HG02571 (cell line): ENCODE data around the gene GJA9.

ENCODE experiments used
- ATAC-seq: cut with Tn5 transposase; IDR thresholded peaks from one replicate; pipeline ENCODE4 v1.9.1; 2021; ENCODE audit warnings: mild to moderate bottlenecking, moderate library complexity; ENCODE audit not compliant: unreplicated experiment

GJA9 gene

DNA sequence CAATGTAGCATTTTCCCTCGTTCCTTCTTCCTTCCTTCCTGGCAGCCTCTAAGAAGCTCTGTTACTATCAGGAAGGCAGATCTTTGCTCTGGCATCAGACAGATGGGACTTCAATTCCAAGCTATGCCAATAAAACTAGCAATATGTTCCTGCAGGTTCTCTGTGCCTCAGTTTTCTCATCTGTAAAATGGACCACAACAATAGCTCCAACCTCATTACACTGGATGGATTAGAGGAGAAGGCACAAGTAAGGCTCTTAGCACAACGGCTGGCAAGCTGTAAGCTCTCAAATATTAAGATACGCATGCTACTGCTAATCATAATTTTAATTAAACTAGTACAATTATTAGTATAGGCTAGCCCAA is 49.0 kb downstream of the GJA9 start:
- ATAC-seq = no peak

DNA sequence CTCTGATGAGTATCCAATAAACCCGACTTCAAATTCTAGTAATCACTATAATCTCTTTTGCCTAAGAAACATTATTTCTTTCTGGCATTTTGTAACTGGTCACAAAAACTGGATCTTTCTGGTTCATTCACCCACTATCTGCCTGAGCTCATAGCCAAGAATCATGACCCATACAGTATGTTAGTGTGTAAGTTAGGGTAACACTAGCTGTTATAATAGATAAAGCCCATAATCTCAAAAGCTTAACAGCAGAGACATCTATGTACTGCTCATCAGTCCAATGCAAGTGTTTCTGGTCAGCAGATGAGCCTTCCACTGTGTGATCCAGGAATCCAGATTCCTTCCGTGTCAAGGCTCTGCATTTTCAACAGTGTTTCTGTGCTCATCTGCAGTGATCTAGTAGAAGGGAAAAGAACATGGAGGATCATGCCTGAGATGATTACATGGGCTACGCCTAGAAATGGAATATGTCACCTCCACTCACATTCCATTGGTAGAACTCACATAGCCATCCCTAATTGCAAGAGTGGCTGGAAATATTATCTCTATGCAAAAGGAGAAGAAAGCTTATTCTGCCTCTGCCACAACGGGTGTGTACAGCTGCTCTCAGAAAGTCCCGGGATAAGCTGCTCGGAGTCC is 49.5 kb downstream of the GJA9 start:
- no peak for ATAC-seq

DNA sequence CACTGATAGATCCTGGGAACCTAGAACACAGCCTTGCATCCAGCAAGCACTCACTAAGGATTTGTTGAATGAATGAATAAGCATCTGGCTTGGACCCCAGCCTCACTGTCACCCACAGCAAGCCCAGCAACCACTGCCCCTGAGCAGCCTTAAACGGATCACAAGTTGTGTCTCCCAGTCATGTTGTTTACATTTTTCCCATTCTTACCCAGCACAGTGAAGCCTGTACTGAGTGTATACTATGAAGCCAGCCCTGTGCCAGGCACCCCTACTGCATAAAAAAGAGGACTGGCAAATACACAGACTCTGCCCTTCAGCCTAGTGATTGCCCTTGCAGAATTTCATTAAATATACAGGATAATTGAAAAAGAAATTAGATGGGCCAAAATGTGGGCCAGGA is 52.0 kb downstream of the GJA9 start:
- ATAC-seq = no peak

DNA sequence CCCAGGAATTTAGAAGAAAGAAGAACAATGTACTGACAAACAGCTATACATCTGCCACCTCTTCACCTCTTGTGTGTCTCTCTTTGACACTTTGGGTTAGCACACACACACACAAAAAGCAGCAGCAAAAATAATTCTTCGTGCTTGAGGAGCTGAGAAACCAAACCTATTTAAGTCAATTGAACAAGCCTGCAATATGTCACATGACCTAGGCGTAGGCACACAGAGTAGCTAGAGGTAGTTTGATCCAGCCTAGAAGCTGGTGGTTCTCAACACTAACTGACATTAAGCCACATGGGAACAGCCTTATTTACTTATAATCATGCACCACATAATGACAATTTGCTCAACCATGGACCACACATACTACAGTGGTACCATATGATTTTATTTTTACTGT is 54.1 kb downstream of the GJA9 start:
- no peak for ATAC-seq

DNA sequence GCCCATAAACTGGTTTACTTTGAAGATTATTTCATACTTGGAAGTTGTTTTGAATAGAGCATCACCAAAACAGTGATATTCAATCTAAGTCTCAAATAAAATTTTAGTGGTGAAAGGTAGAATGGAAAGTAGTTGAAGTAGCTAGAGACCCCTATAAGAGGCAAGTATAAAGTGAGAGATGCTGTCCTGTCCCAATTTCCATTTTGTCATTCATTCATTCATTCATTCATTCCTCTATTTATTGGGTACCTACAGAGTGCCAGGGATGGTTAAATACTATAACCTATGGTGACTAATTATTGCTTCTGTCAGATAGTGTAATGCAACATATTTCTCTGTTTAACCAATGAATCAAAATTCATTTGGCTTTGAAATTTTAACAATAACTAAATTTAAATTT is 54.5 kb downstream of the GJA9 start:
- ATAC-seq = no peak

DNA sequence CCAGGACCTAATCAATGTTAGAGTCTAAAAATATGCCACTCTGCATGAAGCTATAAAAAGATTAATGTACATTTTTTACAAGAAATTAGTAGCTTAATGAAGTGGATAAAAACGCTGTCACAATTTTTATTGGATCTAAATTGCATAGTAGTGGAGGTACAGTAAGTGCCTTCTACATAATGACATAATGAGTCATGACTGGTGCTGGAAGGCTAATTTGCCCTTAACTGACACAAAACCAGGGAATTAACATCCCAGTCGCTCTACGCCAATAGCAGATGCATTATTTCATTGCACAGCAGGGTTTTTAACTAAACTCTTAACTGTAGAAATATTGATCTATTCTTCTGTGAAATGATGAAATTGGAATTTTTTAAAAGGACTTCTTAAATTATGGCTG is 55.1 kb downstream of the GJA9 start:
- no peak for ATAC-seq
